Left ventricle myocardium inferior (tissue), 1 donor: ENCODE measurements around the gene IFT52. TPM values are rescaled to one million over a fixed set of nuclear protein-coding genes. Genes with fewer than 3 reads are reported as not detected.

Experiments used
- DNase-seq: peaks from one replicate; pipeline ENCODE4 v3.0.0-alpha.2; 2020
- H3K27ac ChIP-seq: fragments of 200-600 bp; replicated peaks from 2 replicates; pipeline ENCODE4 v1.8.0; 2021
- H3K27me3 ChIP-seq: fragments of 200-600 bp; 2 replicates; pipeline ENCODE4 v1.8.0; 2021; ENCODE audit warnings: low read depth
- H3K36me3 ChIP-seq: fragments of 200-600 bp; 2 replicates; pipeline ENCODE4 v1.8.0; 2021
- H3K4me1 ChIP-seq: fragments of 200-600 bp; 2 replicates; pipeline ENCODE4 v1.8.0; 2021
- H3K4me3 ChIP-seq: fragments of 200-600 bp; 2 replicates; pipeline ENCODE4 v1.8.0; 2021; ENCODE audit warnings: mild to moderate bottlenecking, moderate library complexity
- H3K9me3 ChIP-seq: fragments of 200-600 bp; replicated peaks from 2 replicates; pipeline ENCODE4 v1.8.0; 2021
- CTCF ChIP-seq: fragments of 200-600 bp; IDR thresholded peaks from 2 replicates; pipeline ENCODE4 v1.8.0; 2021; ENCODE audit warnings: antibody characterized with exemption, mild to moderate bottlenecking, borderline replicate concordance
- intact Hi-C: fragments of 100-400 bp; cut with micrococcal nuclease; formaldehyde crosslinking; loops from one replicate; pipeline ENCODE4 v1.11.0; 2022
- total RNA-seq: library from RNA; stranded (reverse); fragmentation: NEBNext Ultra II Directional; extraction: Animal tissue kit (Norgen Biotek cat#: 25700); gene quantifications from one replicate; pipeline ENCODE4 v1.2.1, GENCODE V29; 2021
- donor health status: DM: no; HTN: yes; CAD: no; lungs with severe emphysema.

The IFT52 gene
- total RNA-seq, 1 donor from 2014 or later: 6.6 TPM

DNA sequence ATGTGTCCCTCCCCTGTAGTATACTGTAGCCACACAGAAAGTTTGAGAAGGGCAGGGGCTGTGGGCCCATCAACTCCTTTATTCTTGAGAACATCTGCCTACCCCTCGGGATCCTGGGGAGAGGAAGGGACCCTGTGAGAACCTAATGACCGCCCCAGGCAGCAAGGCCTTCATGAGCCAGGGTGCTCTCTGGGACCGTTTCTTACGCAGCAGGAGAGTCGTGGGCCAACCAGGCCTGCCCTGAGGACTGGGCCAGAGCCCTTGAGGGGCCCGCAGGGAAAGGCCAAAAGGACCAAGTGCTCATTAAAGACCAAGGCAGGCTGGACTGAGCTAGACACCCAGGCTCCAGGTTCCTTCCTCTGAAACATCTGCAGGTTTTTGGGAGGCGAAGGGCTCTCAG, 26.7 kb upstream of the IFT52 start:
- Histone ChIP-seq H3K36me3 (no peaks in the 10 kb centered on the region), H3K4me3 (no peak overlapping the region), H3K27ac (no peak overlapping the region), H3K4me1 (no peaks in the 10 kb centered on the region), H3K9me3 (no peaks in the 10 kb centered on the region), H3K27me3 (no peaks in the 10 kb centered on the region)
- DNase-seq: no peak
- TF ChIP-seq CTCF: no peak
- intact Hi-C loops: no loop called here

- no peak for DNase-seq
- Histone ChIP-seq H3K27ac (no peak overlapping the region), H3K27me3 (no peaks in the 10 kb centered on the region), H3K4me3 (no peak overlapping the region), H3K4me1 (no peaks in the 10 kb centered on the region), H3K36me3 (no peaks in the 10 kb centered on the region), H3K9me3 (no peaks in the 10 kb centered on the region)
- TF ChIP-seq CTCF: no peak
- intact Hi-C loops: no loop called here
Observed at GRCh38 chr20:43564455-43564854, 26.3 kb upstream of the IFT52 start.

DNA sequence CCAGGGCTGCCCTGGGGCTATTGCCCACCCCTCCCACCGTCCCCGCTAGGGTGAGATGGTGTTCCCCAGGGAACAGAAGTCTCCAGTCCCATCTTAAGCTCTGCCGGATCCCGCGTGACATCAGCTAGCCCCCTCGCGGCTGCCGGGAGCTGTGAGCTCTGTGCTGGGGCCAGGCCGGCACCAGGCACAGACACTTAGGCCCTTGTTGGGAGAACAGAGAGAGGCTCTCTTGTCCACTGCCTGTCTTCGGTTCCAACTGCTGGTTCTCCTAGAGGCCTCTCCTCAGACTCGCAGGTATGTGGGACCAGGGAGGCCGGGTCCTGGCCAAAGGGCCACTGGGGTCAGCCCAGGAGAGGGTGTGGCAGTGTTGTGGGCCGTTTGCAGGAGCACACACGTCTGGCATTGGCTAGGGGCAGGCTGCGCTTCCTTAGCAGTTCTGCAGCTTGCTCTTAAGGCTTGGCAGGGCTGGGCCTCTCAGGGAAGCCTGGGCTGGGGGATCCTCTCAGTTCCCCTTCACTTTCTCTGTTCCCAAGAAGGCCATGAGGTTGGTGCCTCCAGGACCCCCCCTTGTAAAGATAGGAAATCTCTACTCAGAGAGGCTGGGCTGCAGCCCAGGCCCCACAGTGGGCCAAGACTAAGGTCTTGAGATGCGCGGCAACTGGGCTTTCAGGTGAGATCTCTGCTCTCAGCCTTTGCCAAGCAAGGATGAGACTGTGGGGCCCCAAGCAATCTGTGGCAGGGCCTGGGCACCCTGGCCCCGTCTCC, 25.6 kb upstream of the IFT52 start:
- no peak overlapping the region for H3K4me3 ChIP-seq
- no peaks in the 10 kb centered on the region for H3K36me3 ChIP-seq
- no peaks in the 10 kb centered on the region for H3K9me3 ChIP-seq
- no peak for DNase-seq
- TF ChIP-seq CTCF: no peak
- H3K27me3 ChIP-seq: no peaks in the 10 kb centered on the region
- intact Hi-C loops: no loop called here
- no peaks in the 10 kb centered on the region for H3K4me1 ChIP-seq
- no peak overlapping the region for H3K27ac ChIP-seq

GRCh38 chr20:43565758-43566104, 25.0 kb upstream of the IFT52 start:
- no peaks in the 10 kb centered on the region for H3K27me3 ChIP-seq
- DNase-seq: no peak
- intact Hi-C loops: no loop called here
- no peaks in the 10 kb centered on the region for H3K4me1 ChIP-seq
- no peaks in the 10 kb centered on the region for H3K36me3 ChIP-seq
- no peak overlapping the region for H3K27ac ChIP-seq
- TF ChIP-seq CTCF: no peak
- no peaks in the 10 kb centered on the region for H3K9me3 ChIP-seq
- no peak overlapping the region for H3K4me3 ChIP-seq

DNA sequence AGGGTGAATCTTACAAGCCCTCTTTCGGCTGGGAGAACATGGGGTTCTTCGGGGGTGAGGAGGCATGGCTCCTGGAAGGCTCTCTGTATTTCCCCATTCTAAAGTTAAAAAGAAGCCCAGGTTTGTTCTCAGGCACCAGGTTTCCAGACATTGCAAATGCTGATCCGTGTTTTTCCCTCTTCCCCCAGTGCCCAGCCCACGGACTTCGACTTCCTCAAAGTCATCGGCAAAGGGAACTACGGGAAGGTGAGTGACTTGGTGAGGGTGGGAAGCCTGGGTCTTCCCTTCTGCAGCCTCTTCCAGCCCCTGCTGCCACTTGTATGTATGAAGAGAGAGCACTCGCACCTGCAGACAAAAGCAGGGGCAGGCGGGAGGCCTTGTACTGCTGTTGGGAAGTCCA, 23.3 kb upstream of the IFT52 start:
- Histone ChIP-seq H3K27me3 (no peaks in the 10 kb centered on the region), H3K9me3 (no peaks in the 10 kb centered on the region), H3K4me1 (no peaks in the 10 kb centered on the region), H3K27ac (no peak overlapping the region), H3K4me3 (no peak overlapping the region), H3K36me3 (no peaks in the 10 kb centered on the region)
- intact Hi-C loops: no loop called here
- no peak for DNase-seq
- TF ChIP-seq CTCF: no peak
